ENCODE measurements around the gene PPY.

PPY gene

DNA sequence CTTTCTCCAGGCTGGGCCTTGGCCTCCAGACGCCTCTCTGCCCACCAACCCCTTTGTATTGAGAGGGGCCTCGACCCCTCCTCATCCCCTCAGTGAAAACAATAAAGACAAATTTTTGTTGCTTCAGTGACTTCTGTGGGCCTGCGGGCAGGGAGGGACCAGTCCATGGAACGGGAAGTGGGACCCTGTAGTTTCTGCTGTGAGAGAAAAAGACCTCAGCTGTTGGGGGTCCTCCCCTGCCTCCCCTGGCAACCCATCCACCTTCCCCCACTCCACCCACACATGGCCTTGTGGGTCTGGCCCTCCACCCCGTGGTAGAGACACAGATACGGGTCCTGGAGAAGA is 3.5 kb downstream of the PPY start:
- no peaks in the 10 kb centered on the region for H3K36me3 ChIP-seq (ENCODE audit: insufficient read depth, low read length)
- no peak overlapping the region for H3K4me2 ChIP-seq (ENCODE audit: low read depth, low read length, poor library complexity, severe bottlenecking)
- H4K20me1 ChIP-seq (ENCODE audit: insufficient read depth, low read length, poor library complexity, severe bottlenecking), result no peaks in the 10 kb centered on the region
- no peak overlapping the region for H3K4me3 ChIP-seq (ENCODE audit: low read length, poor library complexity, severe bottlenecking)
- H3F3A ChIP-seq (ENCODE audit: low read depth), result no peaks in the 10 kb centered on the region
- H3K9me3 ChIP-seq (ENCODE audit: insufficient read depth, low read depth, low read length), result no peaks in the 10 kb centered on the region
- no peak overlapping the region; the same call in 1 of the 2 replicates for H2AFZ ChIP-seq (ENCODE audit: low read length)
- H3K4me1 ChIP-seq (ENCODE audit: insufficient read depth, low read length, poor library complexity, severe bottlenecking), result no peaks in the 10 kb centered on the region
- TF ChIP-seq, protein P1, sequence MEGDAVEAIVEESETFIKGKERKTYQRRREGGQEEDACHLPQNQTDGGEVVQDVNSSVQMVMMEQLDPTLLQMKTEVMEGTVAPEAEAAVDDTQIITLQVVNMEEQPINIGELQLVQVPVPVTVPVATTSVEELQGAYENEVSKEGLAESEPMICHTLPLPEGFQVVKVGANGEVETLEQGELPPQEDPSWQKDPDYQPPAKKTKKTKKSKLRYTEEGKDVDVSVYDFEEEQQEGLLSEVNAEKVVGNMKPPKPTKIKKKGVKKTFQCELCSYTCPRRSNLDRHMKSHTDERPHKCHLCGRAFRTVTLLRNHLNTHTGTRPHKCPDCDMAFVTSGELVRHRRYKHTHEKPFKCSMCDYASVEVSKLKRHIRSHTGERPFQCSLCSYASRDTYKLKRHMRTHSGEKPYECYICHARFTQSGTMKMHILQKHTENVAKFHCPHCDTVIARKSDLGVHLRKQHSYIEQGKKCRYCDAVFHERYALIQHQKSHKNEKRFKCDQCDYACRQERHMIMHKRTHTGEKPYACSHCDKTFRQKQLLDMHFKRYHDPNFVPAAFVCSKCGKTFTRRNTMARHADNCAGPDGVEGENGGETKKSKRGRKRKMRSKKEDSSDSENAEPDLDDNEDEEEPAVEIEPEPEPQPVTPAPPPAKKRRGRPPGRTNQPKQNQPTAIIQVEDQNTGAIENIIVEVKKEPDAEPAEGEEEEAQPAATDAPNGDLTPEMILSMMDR (conservative IDR thresholded peaks at IDR 0.05; ENCODE audit: low read length), result no peak
- no peak for TF ChIP-seq EZH2phosphoT487 (IDR thresholded peaks at IDR 0.05; ENCODE audit: borderline replicate concordance)
- no peaks in the 10 kb centered on the region for H3K79me2 ChIP-seq (ENCODE audit: insufficient read depth, low read length)
- no peak overlapping the region for H3K9ac ChIP-seq (ENCODE audit: low read depth, low read length, poor library complexity, severe bottlenecking)
- no peaks in the 10 kb centered on the region for H3K27me3 ChIP-seq (ENCODE audit: insufficient read depth, low read length, poor library complexity, severe bottlenecking)
- H3K9me2 ChIP-seq (replicated peaks; ENCODE audit: low read depth, low read length), result no peaks in the 10 kb centered on the region

DNA sequence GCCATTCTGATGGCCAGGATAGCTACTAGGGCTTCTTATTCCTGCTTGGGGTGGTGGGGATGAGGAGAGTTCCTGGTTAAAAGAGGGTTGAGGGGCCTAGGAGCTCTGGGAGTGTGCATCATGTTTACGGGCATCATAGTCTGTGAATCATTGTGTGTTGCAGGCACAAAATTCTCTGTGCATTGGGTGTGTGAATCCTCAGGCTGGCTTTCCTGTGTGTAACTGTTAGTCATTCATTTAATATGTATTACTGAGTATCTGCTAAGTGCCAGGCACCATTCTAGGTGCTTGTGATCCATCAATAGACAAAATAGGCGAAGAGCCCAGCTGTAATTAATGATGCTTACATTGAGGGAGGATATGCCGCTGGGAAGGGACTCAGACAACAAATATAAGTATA is 5.8 kb downstream of the PPY start:
- Histone ChIP-seq H4K20me1 (ENCODE audit: insufficient read depth, low read length, poor library complexity, severe bottlenecking) (no peaks in the 10 kb centered on the region), H3K27me3 (ENCODE audit: insufficient read depth, low read length, poor library complexity, severe bottlenecking) (no peaks in the 10 kb centered on the region), H3K4me3 (ENCODE audit: low read length, poor library complexity, severe bottlenecking) (no peak overlapping the region), H2AFZ (ENCODE audit: low read length) (no peak overlapping the region), H3K9me2 (replicated peaks; ENCODE audit: low read depth, low read length) (no peaks in the 10 kb centered on the region), H3K4me1 (ENCODE audit: insufficient read depth, low read length, poor library complexity, severe bottlenecking) (no peaks in the 10 kb centered on the region), H3K36me3 (ENCODE audit: insufficient read depth, low read length) (no peaks in the 10 kb centered on the region), H3K9me3 (ENCODE audit: insufficient read depth, low read depth, low read length) (no peaks in the 10 kb centered on the region), H3K79me2 (ENCODE audit: insufficient read depth, low read length) (no peaks in the 10 kb centered on the region), H3K4me2 (ENCODE audit: low read depth, low read length, poor library complexity, severe bottlenecking) (no peak overlapping the region), H3K9ac (ENCODE audit: low read depth, low read length, poor library complexity, severe bottlenecking) (no peak overlapping the region), H3F3A (ENCODE audit: low read depth) (no peaks in the 10 kb centered on the region)
- TF ChIP-seq EZH2phosphoT487 (IDR thresholded peaks at IDR 0.05; ENCODE audit: borderline replicate concordance), result no peak
- TF ChIP-seq, protein P1 (conservative IDR thresholded peaks at IDR 0.05; ENCODE audit: low read length), result no peak

DNA sequence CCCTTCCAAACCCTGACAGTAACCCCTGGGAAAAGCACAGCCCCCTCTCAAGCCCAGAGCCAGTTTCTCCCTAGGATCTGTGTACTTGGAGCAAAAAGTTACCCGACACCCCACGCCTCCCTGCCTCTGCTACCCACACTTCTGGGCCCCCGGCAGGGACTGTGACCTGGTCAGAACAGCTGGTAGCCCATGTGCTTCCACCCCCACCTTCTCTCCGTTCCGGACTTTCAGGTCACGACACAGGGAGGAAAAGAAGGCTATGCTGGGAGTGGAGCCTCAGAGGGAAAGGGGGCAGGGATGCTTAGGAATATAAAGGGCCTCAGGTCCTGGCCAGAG is 6.4 kb downstream of the PPY start:
- H3K36me3 ChIP-seq (ENCODE audit: insufficient read depth, low read length), result no peaks in the 10 kb centered on the region
- TF ChIP-seq, protein P1 (conservative IDR thresholded peaks at IDR 0.05; ENCODE audit: low read length), result no peak
- no peak for TF ChIP-seq EZH2phosphoT487 (IDR thresholded peaks at IDR 0.05; ENCODE audit: borderline replicate concordance)
- no peaks in the 10 kb centered on the region for H3K79me2 ChIP-seq (ENCODE audit: insufficient read depth, low read length)
- no peak overlapping the region for H3K4me2 ChIP-seq (ENCODE audit: low read depth, low read length, poor library complexity, severe bottlenecking)
- H2AFZ ChIP-seq (ENCODE audit: low read length), result no peak overlapping the region
- H3K9ac ChIP-seq (ENCODE audit: low read depth, low read length, poor library complexity, severe bottlenecking), result no peak overlapping the region
- H3K4me3 ChIP-seq (ENCODE audit: low read length, poor library complexity, severe bottlenecking), result no peak overlapping the region
- H3K27me3 ChIP-seq (ENCODE audit: insufficient read depth, low read length, poor library complexity, severe bottlenecking), result no peaks in the 10 kb centered on the region
- H4K20me1 ChIP-seq (ENCODE audit: insufficient read depth, low read length, poor library complexity, severe bottlenecking), result no peaks in the 10 kb centered on the region
- H3K9me2 ChIP-seq (replicated peaks; ENCODE audit: low read depth, low read length), result no peaks in the 10 kb centered on the region
- no peaks in the 10 kb centered on the region for H3K4me1 ChIP-seq (ENCODE audit: insufficient read depth, low read length, poor library complexity, severe bottlenecking)
- no peaks in the 10 kb centered on the region for H3F3A ChIP-seq (ENCODE audit: low read depth)
- H3K9me3 ChIP-seq (ENCODE audit: insufficient read depth, low read depth, low read length), result no peaks in the 10 kb centered on the region
